Peyer's patch (tissue), 4 donors: ENCODE results near the gene EYS. TPM values are rescaled to one million over a fixed set of nuclear protein-coding genes. Genes with fewer than 3 reads are reported as not detected.
A peak's percentile ranks its signal among the peaks of the same experiment; 100 is the strongest.

Experiments
- DNase-seq, 3 donors: peaks; one replicate each; pipeline ENCODE4 v3.0.0-alpha.2; 2017 to 2019
- H3K27ac ChIP-seq, 4 donors: fragments of 200-600 bp; sonication (generic); one replicate each; pipeline ENCODE4 v1.5.1; 2016 to 2019
- H3K27me3 ChIP-seq, 2 donors: fragments of 200-600 bp; sonication (generic); one replicate each; pipeline ENCODE4 v1.5.1; 2019
- H3K36me3 ChIP-seq, 3 donors: fragments of 200-600 bp; sonication (generic); one replicate each; pipeline ENCODE4 v1.5.1; 2016 to 2019
- H3K4me1 ChIP-seq, 4 donors: fragments of 200-600 bp; sonication (generic); one replicate each; pipeline ENCODE4 v1.5.1; 2016 to 2019
- H3K4me3 ChIP-seq, 4 donors: fragments of 200-600 bp; sonication (generic); 1 replicate in 3 of 4; 2 replicates in 1 of 4; pipeline ENCODE4 v1.5.1; 2016 to 2019; ENCODE audit warnings: mild to moderate bottlenecking in 1 of 4
- H3K9me3 ChIP-seq, 4 donors: fragments of 200-600 bp; sonication (generic); one replicate each; pipeline ENCODE4 v1.5.1; 2016 to 2019; ENCODE audit warnings: mild to moderate bottlenecking in 1 of 4
- CTCF ChIP-seq, 6 experiments: fragments of 450-650 bp in 4 of 6; fragments of 200-600 bp in 2 of 6; sonication (generic) in 1 of 6; IDR thresholded peaks; one replicate each; pipeline ENCODE4 v1.5.1; 2017 to 2019; ENCODE audit warnings: antibody characterized with exemption in 6 of 6, mild to moderate bottlenecking in 3 of 6, moderate library complexity in 1 of 6
- POLR2A ChIP-seq, 2 donors: fragments of 450-650 bp; IDR thresholded peaks; one replicate each; pipeline ENCODE4 v1.5.1; 2017; ENCODE audit warnings: antibody characterized with exemption in 2 of 2, mild to moderate bottlenecking in 2 of 2, moderate library complexity in 2 of 2
- total RNA-seq, 4 donors: library from RNA; depleted of rRNA; stranded (reverse); fragments of >200 nt; gene quantifications; one replicate each; pipeline ENCODE4 v1.1.0, GENCODE V29; 2016

EYS gene
- total RNA-seq, 4 donors from 2014 or later: 0.13 to 1.5 (median 0.35) TPM; not detected in 1

GRCh38 chr6:64103480-64103879, 1603.5 kb downstream of the EYS start:
- H3K4me3 ChIP-seq: no peak overlapping the region
- H3K4me1 ChIP-seq: no peaks in the 10 kb centered on the region
- H3K27ac ChIP-seq: no peak overlapping the region
- TF ChIP-seq CTCF (IDR thresholded peaks at IDR 0.05) (no peak), POLR2A (IDR thresholded peaks at IDR 0.05) (no peak)
- DNase-seq: no peak
- no peaks in the 10 kb centered on the region for H3K36me3 ChIP-seq
- no peaks in the 10 kb centered on the region for H3K27me3 ChIP-seq
- no peaks in the 10 kb centered on the region for H3K9me3 ChIP-seq

- no peak for DNase-seq
- no peaks in the 10 kb centered on the region for H3K9me3 ChIP-seq
- no peak overlapping the region for H3K27ac ChIP-seq
- no peaks in the 10 kb centered on the region for H3K27me3 ChIP-seq
- H3K36me3 ChIP-seq: no peaks in the 10 kb centered on the region
- H3K4me3 ChIP-seq: no peak overlapping the region
- no peaks in the 10 kb centered on the region for H3K4me1 ChIP-seq
- TF ChIP-seq CTCF (IDR thresholded peaks at IDR 0.05): no peak
- TF ChIP-seq POLR2A (IDR thresholded peaks at IDR 0.05): no peak
Observed at GRCh38 chr6:64100702-64101303, 1606.2 kb downstream of the EYS start.

- no peak overlapping the region for H3K4me3 ChIP-seq
- no peaks in the 10 kb centered on the region for H3K36me3 ChIP-seq
- no peak overlapping the region for H3K27ac ChIP-seq
- TF ChIP-seq POLR2A (IDR thresholded peaks at IDR 0.05) (no peak), CTCF (IDR thresholded peaks at IDR 0.05) (no peak)
- H3K9me3 ChIP-seq: no peaks in the 10 kb centered on the region
- no peaks in the 10 kb centered on the region for H3K4me1 ChIP-seq
- no peak for DNase-seq
- H3K27me3 ChIP-seq: no peaks in the 10 kb centered on the region
Observed at GRCh38 chr6:64090352-64090751, 1616.7 kb downstream of the EYS start.

GRCh38 chr6:64085126-64085525, 1621.9 kb downstream of the EYS start:
- Histone ChIP-seq H3K27ac (no peak overlapping the region), H3K36me3 (no peaks in the 10 kb centered on the region)
- TF ChIP-seq CTCF (IDR thresholded peaks at IDR 0.05) (no peak), POLR2A (IDR thresholded peaks at IDR 0.05) (no peak)

GRCh38 chr6:64084185-64084663, 1622.8 kb downstream of the EYS start:
- H3K4me3 ChIP-seq: no peak overlapping the region
- no peak overlapping the region for H3K27ac ChIP-seq
- peak in 3 of 6 experiments; percentile 21 to 27 (median 23) for TF ChIP-seq CTCF (IDR thresholded peaks at IDR 0.05)
- no peak for TF ChIP-seq POLR2A (IDR thresholded peaks at IDR 0.05)
- H3K27me3 ChIP-seq: no peaks in the 10 kb centered on the region
- H3K9me3 ChIP-seq: no peaks in the 10 kb centered on the region
- no peaks in the 10 kb centered on the region for H3K36me3 ChIP-seq
- no peak for DNase-seq
- H3K4me1 ChIP-seq: no peaks in the 10 kb centered on the region

More at GRCh38 chr6:64085126-64085525, 1621.9 kb downstream of the EYS start:
- Histone ChIP-seq H3K27me3 (no peaks in the 10 kb centered on the region), H3K9me3 (no peaks in the 10 kb centered on the region), H3K4me1 (no peaks in the 10 kb centered on the region), H3K4me3 (no peak overlapping the region)
- no peak for DNase-seq
